ENCODE results near the gene TMEM59L. TPM values are rescaled to one million over a fixed set of nuclear protein-coding genes. Genes with fewer than 3 reads are reported as not detected.

TMEM59L gene
- total and polyA plus RNA-seq, 2 donors: 3.9 to 5.5 TPM

- Histone ChIP-seq H3K4me3 (ENCODE audit: low read depth, low read length) (no peak overlapping the region), H3K36me3 (ENCODE audit: insufficient read depth) (peaks cover 6% of the 10 kb centered on the region), H3K27ac (ENCODE audit: low read depth) (no peak overlapping the region), H3K4me1 (ENCODE audit: insufficient read depth) (no peaks in the 10 kb centered on the region)
- DNase-seq (ENCODE audit: extremely low spot score): no peak
- 89% methylated on average over 11 of the region's 11 CpGs for WGBS
These were observed 57.2 kb downstream of the TMEM59L start for GRCh38 chr19:18669883-18670282.

GRCh38 chr19:18670312-18670711, 57.6 kb downstream of the TMEM59L start:
- Histone ChIP-seq H3K4me3 (ENCODE audit: low read depth, low read length) (no peak overlapping the region), H3K36me3 (ENCODE audit: insufficient read depth) (peaks cover 6% of the 10 kb centered on the region), H3K27ac (ENCODE audit: low read depth) (no peak overlapping the region), H3K4me1 (ENCODE audit: insufficient read depth) (no peaks in the 10 kb centered on the region)
- 84% methylated on average over 13 of the region's 13 CpGs for WGBS
- no peak for DNase-seq (ENCODE audit: extremely low spot score)

Small RNAs within 50 kb of the gene (small RNA-seq; reads per million reads assigned to genes)
- gene RN7SL155P: not detected

Other genes starting within 250 kb of the TMEM59L start
- gene GDF15, start 226.7 kb upstream of the TMEM59L start, total RNA-seq: 12.5 TPM
- gene GDF15, start 226.7 kb upstream of the TMEM59L start, polyA plus RNA-seq: 58.2 TPM
- gene LRRC25, start 215.2 kb upstream of the TMEM59L start, total RNA-seq: 2.9 TPM
- 7.0 TPM for gene LRRC25, start 215.2 kb upstream of the TMEM59L start, polyA plus RNA-seq
- 28.8 TPM for gene SSBP4, start 193.5 kb upstream of the TMEM59L start, total RNA-seq
- 81.3 TPM for gene SSBP4, start 193.5 kb upstream of the TMEM59L start, polyA plus RNA-seq
- gene ISYNA1, start 174.7 kb upstream of the TMEM59L start, total RNA-seq: 26.0 TPM
- 35.6 TPM for gene ISYNA1, start 174.7 kb upstream of the TMEM59L start, polyA plus RNA-seq
- gene ELL, start 90.8 kb upstream of the TMEM59L start, total RNA-seq: 9.7 TPM
- 13.9 TPM for gene ELL, start 90.8 kb upstream of the TMEM59L start, polyA plus RNA-seq
- gene FKBP8, start 69.3 kb upstream of the TMEM59L start, total RNA-seq: 71.3 TPM
- 317 TPM for gene FKBP8, start 69.3 kb upstream of the TMEM59L start, polyA plus RNA-seq
- 33.8 TPM for gene KXD1, start 55.0 kb upstream of the TMEM59L start, total RNA-seq
- gene KXD1, start 55.0 kb upstream of the TMEM59L start, polyA plus RNA-seq: 120 TPM
- gene UBA52, start 41.0 kb upstream of the TMEM59L start, total RNA-seq: 610 TPM
- 1,360 TPM for gene UBA52, start 41.0 kb upstream of the TMEM59L start, polyA plus RNA-seq
- 18.9 TPM for gene REX1BD, start 24.1 kb upstream of the TMEM59L start, total RNA-seq
- gene REX1BD, start 24.1 kb upstream of the TMEM59L start, polyA plus RNA-seq: 103 TPM
- gene CRLF1, start 6.1 kb upstream of the TMEM59L start, total RNA-seq: 2.5 TPM
- gene CRLF1, start 6.1 kb upstream of the TMEM59L start, polyA plus RNA-seq: 119 TPM
- gene KLHL26, start 24.2 kb downstream of the TMEM59L start, total RNA-seq: 2.5 TPM
- gene KLHL26, start 24.2 kb downstream of the TMEM59L start, polyA plus RNA-seq: 12.5 TPM
- gene CRTC1, start 70.8 kb downstream of the TMEM59L start, total RNA-seq: 4.8 TPM
- 13.6 TPM for gene CRTC1, start 70.8 kb downstream of the TMEM59L start, polyA plus RNA-seq
- 0.90 TPM for gene COMP, start 178.4 kb downstream of the TMEM59L start, total RNA-seq
- gene COMP, start 178.4 kb downstream of the TMEM59L start, polyA plus RNA-seq: 25.0 TPM
- 34.4 TPM for gene UPF1, start 219.1 kb downstream of the TMEM59L start, total RNA-seq
- gene UPF1, start 219.1 kb downstream of the TMEM59L start, polyA plus RNA-seq: 52.9 TPM

All from urinary bladder (tissue), 4 donors.